ENCODE data around the gene AKR1A1.

Gene AKR1A1

DNA sequence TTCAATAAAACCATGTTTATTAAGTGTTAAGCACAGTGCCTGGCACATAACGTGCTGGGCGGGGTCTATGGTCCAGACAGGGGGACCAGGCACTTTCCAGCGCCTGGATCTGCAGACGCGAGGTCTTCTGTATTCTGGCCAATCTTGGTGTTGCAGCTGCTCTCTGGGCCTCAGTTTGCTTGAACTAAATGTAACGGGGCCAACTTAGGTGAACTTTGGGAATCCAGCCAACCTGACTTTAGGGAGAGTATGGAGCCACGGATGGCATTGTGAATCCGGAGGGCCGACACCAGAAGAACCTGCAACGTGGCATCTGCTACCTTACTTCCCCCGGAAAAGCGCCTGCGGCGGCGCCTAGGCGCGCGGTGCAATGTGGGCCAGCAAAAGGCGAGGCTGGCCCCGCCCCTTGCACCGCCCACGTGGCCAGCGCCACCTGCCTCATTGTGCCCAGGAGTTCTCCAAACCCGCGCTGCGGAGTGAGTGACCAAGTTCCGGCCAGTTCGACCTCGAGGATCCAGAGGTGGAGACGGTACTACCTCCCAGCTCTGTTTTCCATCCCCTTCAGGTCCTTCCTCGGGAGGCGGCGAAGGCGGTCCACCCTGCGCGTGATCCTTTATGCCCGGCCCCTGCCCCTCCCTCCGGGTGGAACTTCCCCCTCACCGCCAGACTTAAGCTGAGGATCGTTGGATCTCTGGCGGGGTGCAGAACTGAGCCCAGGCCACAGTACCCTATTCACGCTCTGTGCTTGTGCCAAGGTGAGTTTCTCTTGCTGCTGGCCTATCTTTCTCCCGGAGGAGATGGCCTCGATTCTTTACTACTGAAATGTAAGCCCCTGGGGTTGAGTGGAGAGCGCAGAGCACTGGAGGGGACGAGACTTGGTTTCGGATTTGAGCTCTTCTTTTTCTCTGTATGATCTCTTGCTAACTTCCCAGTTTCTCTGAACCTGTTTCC, at the start of gene AKR1A1:
AKR1A1 (plus strand) TSS at position 426 of the 951 bp plus-strand sequence. CDS start 10,969 bp downstream, outside the sequence.
- peak within 1 kb of the TSS; percentile 99 for H2AFZ ChIP-seq (ENCODE audit: low read length, unreplicated experiment)

DNA sequence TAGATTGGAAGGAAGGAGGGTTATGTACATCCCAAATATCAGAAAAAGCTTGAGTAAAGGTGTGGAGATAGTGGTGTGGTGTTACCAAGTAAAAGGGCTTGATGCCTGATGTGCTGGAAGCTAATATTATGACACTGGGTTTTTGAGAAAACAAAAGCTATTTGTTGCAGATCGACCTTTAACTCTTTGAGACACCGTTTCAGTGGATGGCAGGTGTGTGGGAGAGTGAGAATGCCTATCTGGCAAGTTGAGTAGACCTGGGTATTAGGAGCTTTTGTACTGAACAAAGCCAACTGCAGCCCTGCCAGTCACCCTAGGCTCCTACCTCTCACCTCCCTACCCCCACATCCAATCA, 49.1 kb upstream of the AKR1A1 start:
- Histone ChIP-seq H3K36me3 (ENCODE audit: insufficient read depth, low read length) (no peaks in the 10 kb centered on the region), H3K79me2 (ENCODE audit: control insufficient read depth, insufficient read depth, low read length, unreplicated experiment) (peaks cover 10% of the 10 kb centered on the region), H2AFZ (ENCODE audit: low read length, unreplicated experiment) (no peak overlapping the region), H3K27me3 (ENCODE audit: insufficient read depth, low read length) (no peaks in the 10 kb centered on the region), H3K4me3 (ENCODE audit: low read depth, low read length) (peak overlapping the region; percentile 86), H3K4me1 (ENCODE audit: control insufficient read depth, insufficient read depth, low read length, unreplicated experiment) (peaks cover 16% of the 10 kb centered on the region), H3K27ac (ENCODE audit: low read depth, low read length) (no peak overlapping the region)

More for the DNA sequence above, at the start of gene AKR1A1:
- Histone ChIP-seq H3K4me1 (ENCODE audit: control insufficient read depth, insufficient read depth, low read length, unreplicated experiment) (peaks cover 7% of the 10 kb centered on the region), H3K27ac (ENCODE audit: low read depth, low read length) (peak within 1 kb of the TSS; percentile 85), H3K4me3 (ENCODE audit: low read depth, low read length) (peak within 1 kb of the TSS; percentile 97), H3K27me3 (ENCODE audit: insufficient read depth, low read length) (no peaks in the 10 kb centered on the region), H3K36me3 (ENCODE audit: insufficient read depth, low read length) (peaks cover 7% of the 10 kb centered on the region; the same call in 1 of the 2 replicates), H3K79me2 (ENCODE audit: control insufficient read depth, insufficient read depth, low read length, unreplicated experiment) (peaks cover 26% of the 10 kb centered on the region)

DNA sequence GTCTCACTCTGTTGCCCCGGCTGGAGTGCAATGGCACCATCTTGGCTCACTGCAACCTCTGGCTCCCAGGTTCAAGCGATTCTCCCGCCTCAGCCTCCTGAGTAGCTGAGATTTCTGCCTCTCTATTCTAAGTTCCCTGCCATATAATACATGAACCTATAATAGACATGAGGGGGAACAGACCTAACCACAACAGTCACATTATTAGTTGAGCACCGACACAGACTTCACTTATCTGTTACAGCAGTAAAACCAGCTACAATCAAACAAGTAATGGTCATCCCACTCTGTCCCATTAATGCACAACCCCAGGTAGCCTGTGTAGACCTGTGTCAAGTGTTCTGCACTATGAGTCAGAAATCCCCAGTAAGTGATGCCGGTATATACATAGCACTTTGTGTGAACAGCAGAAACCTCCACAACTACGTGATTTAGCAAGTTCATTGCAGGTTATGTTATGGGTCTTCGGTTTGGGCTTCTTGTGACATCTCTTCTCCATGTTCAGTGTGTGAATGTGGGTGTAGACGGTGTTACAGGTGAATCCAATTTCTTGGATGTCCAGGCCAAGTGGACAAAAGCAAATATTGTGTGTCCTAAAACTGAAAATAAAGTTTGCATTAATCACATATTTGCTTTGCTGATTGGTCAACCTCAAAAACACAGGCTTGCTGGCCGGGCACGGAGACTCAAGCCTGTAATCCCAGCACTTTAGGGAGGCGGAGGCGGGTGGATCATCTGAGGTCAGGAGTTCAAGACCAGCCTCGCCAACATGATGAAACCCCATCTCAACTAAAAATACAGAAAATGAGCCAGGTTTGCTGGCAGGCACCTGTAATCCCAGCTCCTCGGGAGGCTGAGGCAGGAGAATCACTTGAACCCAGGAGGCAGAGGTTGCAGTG, 46.9 kb upstream of the AKR1A1 start:
- no peak overlapping the region for H3K27ac ChIP-seq (ENCODE audit: low read depth, low read length)
- no peak overlapping the region for H3K4me3 ChIP-seq (ENCODE audit: low read depth, low read length)
- no peak overlapping the region for H2AFZ ChIP-seq (ENCODE audit: low read length, unreplicated experiment)
- H3K27me3 ChIP-seq (ENCODE audit: insufficient read depth, low read length): no peaks in the 10 kb centered on the region
- H3K79me2 ChIP-seq (ENCODE audit: control insufficient read depth, insufficient read depth, low read length, unreplicated experiment): peaks cover 10% of the 10 kb centered on the region
- no peaks in the 10 kb centered on the region for H3K36me3 ChIP-seq (ENCODE audit: insufficient read depth, low read length)
- peaks cover 16% of the 10 kb centered on the region for H3K4me1 ChIP-seq (ENCODE audit: control insufficient read depth, insufficient read depth, low read length, unreplicated experiment)

DNA sequence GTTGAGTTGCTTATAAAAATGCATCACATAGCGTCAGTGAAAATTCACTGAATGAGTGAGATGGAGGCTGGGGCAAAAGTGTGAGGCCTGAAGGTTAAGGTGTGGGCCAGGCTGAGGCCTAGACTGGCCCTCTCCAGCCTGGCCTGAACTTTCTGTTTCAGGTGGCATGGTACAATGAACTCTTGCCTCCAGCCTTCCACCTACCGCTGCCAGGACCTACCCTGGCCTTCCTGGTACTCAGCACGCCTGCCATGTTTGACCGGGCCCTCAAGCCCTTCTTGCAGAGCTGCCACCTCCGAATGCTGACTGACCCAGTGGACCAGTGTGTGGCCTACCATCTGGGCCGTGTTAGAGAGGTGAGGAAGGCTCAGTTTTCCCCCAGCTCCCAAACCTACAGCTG, 43.4 kb upstream of the AKR1A1 start:
- no peak overlapping the region for H3K27ac ChIP-seq (ENCODE audit: low read depth, low read length)
- H2AFZ ChIP-seq (ENCODE audit: low read length, unreplicated experiment): no peak overlapping the region
- peaks cover 20% of the 10 kb centered on the region for H3K36me3 ChIP-seq (ENCODE audit: insufficient read depth, low read length)
- no peaks in the 10 kb centered on the region for H3K4me1 ChIP-seq (ENCODE audit: control insufficient read depth, insufficient read depth, low read length, unreplicated experiment)
- H3K79me2 ChIP-seq (ENCODE audit: control insufficient read depth, insufficient read depth, low read length, unreplicated experiment): no peaks in the 10 kb centered on the region
- H3K27me3 ChIP-seq (ENCODE audit: insufficient read depth, low read length): no peaks in the 10 kb centered on the region
- H3K4me3 ChIP-seq (ENCODE audit: low read depth, low read length): no peak overlapping the region

DNA sequence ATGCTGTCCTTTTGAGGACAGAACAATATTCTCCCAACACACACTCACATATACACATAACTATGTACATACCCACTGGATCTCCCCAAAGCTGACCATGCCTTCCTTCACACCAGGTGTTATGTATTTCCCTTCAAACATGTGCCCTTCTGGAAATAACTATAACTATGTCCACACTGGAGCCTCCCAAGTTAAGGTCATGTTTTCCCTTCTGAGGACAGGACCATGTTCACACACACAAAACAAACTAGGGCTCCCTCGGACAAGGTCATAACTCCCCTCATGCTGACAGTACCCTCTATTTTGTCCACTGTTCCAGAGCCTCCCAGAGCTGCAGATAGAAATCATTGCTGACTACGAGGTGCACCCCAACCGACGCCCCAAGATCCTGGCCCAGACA, 42.7 kb upstream of the AKR1A1 start:
- no peak overlapping the region for H3K4me3 ChIP-seq (ENCODE audit: low read depth, low read length)
- no peaks in the 10 kb centered on the region for H3K79me2 ChIP-seq (ENCODE audit: control insufficient read depth, insufficient read depth, low read length, unreplicated experiment)
- H3K36me3 ChIP-seq (ENCODE audit: insufficient read depth, low read length): peaks cover 26% of the 10 kb centered on the region
- H3K27me3 ChIP-seq (ENCODE audit: insufficient read depth, low read length): no peaks in the 10 kb centered on the region
- H2AFZ ChIP-seq (ENCODE audit: low read length, unreplicated experiment): no peak overlapping the region
- no peak overlapping the region for H3K27ac ChIP-seq (ENCODE audit: low read depth, low read length)
- H3K4me1 ChIP-seq (ENCODE audit: control insufficient read depth, insufficient read depth, low read length, unreplicated experiment): no peaks in the 10 kb centered on the region

DNA sequence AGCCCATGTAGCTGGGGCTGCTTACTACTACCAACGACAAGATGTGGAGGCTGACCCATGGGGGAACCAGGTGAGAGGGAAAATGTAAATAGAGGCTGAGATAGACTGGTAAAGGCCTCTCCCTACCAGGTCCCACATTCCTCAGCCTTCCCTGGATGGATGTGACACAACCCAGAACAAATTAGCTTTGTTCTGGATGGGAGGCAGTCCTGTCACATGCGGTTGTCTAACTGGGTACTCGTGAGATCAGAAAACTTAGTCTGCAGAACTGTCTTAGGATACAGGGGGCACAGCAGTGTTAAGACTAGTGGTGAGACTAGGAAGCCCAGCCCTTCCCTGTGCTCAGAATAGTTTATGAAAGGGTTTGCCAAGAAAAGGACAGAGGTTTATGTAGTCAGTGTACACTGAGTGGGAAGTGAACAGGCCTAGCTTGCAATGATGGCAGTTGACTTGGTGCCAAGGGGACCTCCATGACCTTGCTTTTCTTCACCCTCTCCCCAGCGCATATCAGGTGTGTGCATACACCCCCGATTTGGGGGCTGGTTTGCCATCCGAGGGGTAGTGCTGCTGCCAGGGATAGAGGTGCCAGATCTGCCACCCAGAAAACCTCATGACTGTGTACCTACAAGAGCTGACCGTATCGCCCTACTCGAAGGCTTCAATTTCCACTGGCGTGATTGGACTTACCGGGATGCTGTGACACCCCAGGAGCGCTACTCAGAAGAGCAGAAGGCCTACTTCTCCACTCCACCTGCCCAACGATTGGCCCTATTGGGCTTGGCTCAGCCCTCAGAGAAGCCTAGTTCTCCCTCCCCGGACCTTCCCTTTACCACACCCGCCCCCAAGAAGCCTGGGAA, 42.1 kb upstream of the AKR1A1 start:
- H3K36me3 ChIP-seq (ENCODE audit: insufficient read depth, low read length): peaks cover 31% of the 10 kb centered on the region
- no peaks in the 10 kb centered on the region for H3K27me3 ChIP-seq (ENCODE audit: insufficient read depth, low read length)
- no peak overlapping the region for H2AFZ ChIP-seq (ENCODE audit: low read length, unreplicated experiment)
- H3K4me3 ChIP-seq (ENCODE audit: low read depth, low read length): no peak overlapping the region
- H3K4me1 ChIP-seq (ENCODE audit: control insufficient read depth, insufficient read depth, low read length, unreplicated experiment): no peaks in the 10 kb centered on the region
- H3K27ac ChIP-seq (ENCODE audit: low read depth, low read length): no peak overlapping the region
- no peaks in the 10 kb centered on the region for H3K79me2 ChIP-seq (ENCODE audit: control insufficient read depth, insufficient read depth, low read length, unreplicated experiment)

DNA sequence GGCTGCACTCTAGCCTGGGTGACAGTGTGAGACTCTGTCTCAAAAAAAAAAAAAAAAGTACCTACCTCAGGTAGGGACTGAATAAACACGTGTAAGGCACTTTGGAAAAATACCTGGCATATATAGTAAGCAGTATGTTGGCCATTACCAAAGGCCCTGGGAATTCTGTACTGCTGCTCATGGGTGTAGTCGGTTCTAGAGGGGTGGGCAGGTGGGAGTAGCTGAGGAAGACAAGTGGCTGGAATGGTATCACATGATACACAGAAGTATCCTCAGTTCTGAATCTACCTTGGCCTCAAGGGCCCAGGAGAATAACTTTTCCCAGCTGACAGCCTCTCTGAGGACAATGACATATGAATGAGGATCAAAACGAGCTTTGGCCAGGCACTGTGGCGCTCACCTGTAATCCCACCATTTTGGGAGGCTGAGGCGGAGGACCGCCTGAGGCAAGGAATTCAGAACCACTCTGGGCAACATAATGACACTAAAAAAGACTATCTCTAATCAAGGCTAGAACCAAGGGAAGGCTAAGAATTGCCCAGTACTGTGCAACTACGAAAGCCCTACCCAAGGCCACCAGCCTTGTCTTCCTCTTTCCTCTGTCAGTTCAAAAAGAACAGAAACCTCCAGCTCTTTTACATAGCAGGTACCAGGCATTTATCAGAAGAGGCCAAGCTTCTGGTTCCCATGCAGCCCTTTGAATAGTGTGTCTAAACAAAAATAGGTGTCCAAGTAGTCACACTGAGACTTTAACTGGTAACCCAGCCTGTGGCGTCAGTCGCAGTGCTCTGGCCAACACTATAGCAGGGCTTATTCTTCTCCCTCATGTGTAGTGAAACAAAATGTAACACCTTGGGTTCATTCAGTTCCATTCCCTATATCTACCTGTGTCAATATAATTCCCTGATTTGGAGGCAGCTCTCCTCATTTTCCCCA, 40.3 kb upstream of the AKR1A1 start:
- no peaks in the 10 kb centered on the region for H3K79me2 ChIP-seq (ENCODE audit: control insufficient read depth, insufficient read depth, low read length, unreplicated experiment)
- peaks cover 36% of the 10 kb centered on the region for H3K36me3 ChIP-seq (ENCODE audit: insufficient read depth, low read length)
- no peak overlapping the region for H2AFZ ChIP-seq (ENCODE audit: low read length, unreplicated experiment)
- H3K27ac ChIP-seq (ENCODE audit: low read depth, low read length): no peak overlapping the region
- H3K27me3 ChIP-seq (ENCODE audit: insufficient read depth, low read length): no peaks in the 10 kb centered on the region
- H3K4me3 ChIP-seq (ENCODE audit: low read depth, low read length): no peak overlapping the region
- H3K4me1 ChIP-seq (ENCODE audit: control insufficient read depth, insufficient read depth, low read length, unreplicated experiment): no peaks in the 10 kb centered on the region

DNA sequence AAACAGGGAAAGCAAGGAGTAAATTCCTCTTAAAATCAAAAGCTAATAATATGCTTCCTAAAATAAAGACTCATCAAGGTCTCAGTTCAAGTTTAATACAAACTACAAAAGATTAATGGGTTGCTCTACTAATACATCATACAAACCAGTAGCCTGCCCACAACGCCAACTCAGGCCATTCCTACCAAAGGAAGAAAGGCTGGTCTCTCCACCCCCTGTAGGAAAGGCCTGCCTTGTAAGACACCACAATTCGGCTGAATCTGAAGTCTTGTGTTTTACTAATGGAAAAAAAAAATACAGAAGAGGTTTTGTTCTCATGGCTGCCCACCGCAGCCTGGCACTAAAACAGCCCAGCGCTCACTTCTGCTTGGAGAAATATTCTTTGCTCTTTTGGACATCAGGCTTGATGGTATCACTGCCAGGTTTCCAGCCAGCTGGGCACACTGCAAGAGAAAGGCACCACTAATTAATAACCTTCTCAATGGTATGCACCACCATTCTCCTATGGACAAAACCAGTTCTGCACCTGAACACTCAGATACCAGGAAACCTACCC, 39.6 kb upstream of the AKR1A1 start:
- H3K4me3 ChIP-seq (ENCODE audit: low read depth, low read length): no peak overlapping the region
- H3K36me3 ChIP-seq (ENCODE audit: insufficient read depth, low read length): peaks cover 40% of the 10 kb centered on the region
- no peaks in the 10 kb centered on the region for H3K4me1 ChIP-seq (ENCODE audit: control insufficient read depth, insufficient read depth, low read length, unreplicated experiment)
- peaks cover 4% of the 10 kb centered on the region for H3K79me2 ChIP-seq (ENCODE audit: control insufficient read depth, insufficient read depth, low read length, unreplicated experiment)
- no peak overlapping the region for H2AFZ ChIP-seq (ENCODE audit: low read length, unreplicated experiment)
- no peak overlapping the region for H3K27ac ChIP-seq (ENCODE audit: low read depth, low read length)
- H3K27me3 ChIP-seq (ENCODE audit: insufficient read depth, low read length): no peaks in the 10 kb centered on the region

DNA sequence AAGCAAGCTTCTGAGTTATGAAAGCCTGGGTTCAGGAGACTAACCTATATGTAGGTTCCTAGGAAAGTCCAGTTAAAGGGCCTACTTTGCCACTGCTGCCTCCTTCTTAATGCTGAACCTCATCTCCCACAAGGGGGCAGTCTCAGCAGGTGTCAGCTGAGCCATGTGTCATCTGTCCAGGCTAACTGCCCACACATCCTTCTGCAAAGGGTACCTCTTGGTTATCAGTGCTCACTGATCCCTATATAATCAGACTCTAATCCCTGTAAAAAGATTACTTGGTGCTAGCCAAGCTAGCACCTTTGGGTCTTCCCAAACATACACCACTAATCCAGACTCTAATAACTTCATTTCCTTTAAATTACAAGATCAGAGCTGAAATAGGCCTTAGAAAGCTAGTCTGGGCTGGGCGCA, 38.0 kb upstream of the AKR1A1 start:
- Histone ChIP-seq H3K4me1 (ENCODE audit: control insufficient read depth, insufficient read depth, low read length, unreplicated experiment) (no peaks in the 10 kb centered on the region), H3K27ac (ENCODE audit: low read depth, low read length) (no peak overlapping the region), H2AFZ (ENCODE audit: low read length, unreplicated experiment) (no peak overlapping the region), H3K36me3 (ENCODE audit: insufficient read depth, low read length) (peaks cover 47% of the 10 kb centered on the region), H3K4me3 (ENCODE audit: low read depth, low read length) (no peak overlapping the region), H3K79me2 (ENCODE audit: control insufficient read depth, insufficient read depth, low read length, unreplicated experiment) (peaks cover 20% of the 10 kb centered on the region), H3K27me3 (ENCODE audit: insufficient read depth, low read length) (no peaks in the 10 kb centered on the region)
